Measurements from ENCODE around the gene BTNL9. TPM values are rescaled to one million over a fixed set of nuclear protein-coding genes. Genes with fewer than 3 reads are reported as not detected.

The BTNL9 gene
- total RNA-seq, 1 experiment from 2014 or later = 37.5 TPM

- peaks cover 21% of the 10 kb centered on the region for H3K4me1 ChIP-seq (ENCODE audit: control insufficient read depth, insufficient read depth, low read length)
- peak overlapping the region; percentile 75 to 79 for H3K4me3 ChIP-seq (ENCODE audit: low read depth in 2 of 2, low read length in 2 of 2)
- intact Hi-C loops (cut with micrococcal nuclease; ENCODE audit: unreplicated experiment) (no loop called here), in situ Hi-C loops (cut with HindIII; ENCODE audit: low pct_unique_long_range_greater_than_20kb, low sequenced_read_pairs) (no loop called here)
- CTCF ChIA-PET = interaction anchor here (0.6 to 1.1 kb wide), 3 partner anchors 11 to 185 kb away, joined by 4 to 6 read pairs (median 5); no protein-coding TSS in a partner anchor
- peak overlapping the region; percentile 79 for H3K27ac ChIP-seq (ENCODE audit: low read length)
- no peaks in the 10 kb centered on the region for H3K9me3 ChIP-seq (ENCODE audit: control insufficient read depth, insufficient read depth, low read depth, low read length)
- POLR2A ChIA-PET = interaction anchor here (0.6 kb wide), 1 partner anchor 604 kb away, joined by 3 read pairs; no protein-coding TSS in a partner anchor
- no TSS peak for BruUV-seq (replicated peaks)
- no peaks in the 10 kb centered on the region; the same call in 1 of the 2 replicates for H3K36me3 ChIP-seq (ENCODE audit: control insufficient read depth, insufficient read depth, low read length)
- TF ChIP-seq POLR2AphosphoS5 (IDR thresholded peaks at IDR 0.05; ENCODE audit: low read depth, low read length) = no peak
- no peak for TF ChIP-seq CTCF (IDR thresholded peaks at IDR 0.05)
- TF ChIP-seq TCF7L2 (IDR thresholded peaks at IDR 0.05; ENCODE audit: low read depth, low read length) = no peak
- no peak for TF ChIP-seq SIN3A (IDR thresholded peaks at IDR 0.05; ENCODE audit: borderline replicate concordance, insufficient read depth, low read depth, low read length)
- no peak for TF ChIP-seq REST (IDR thresholded peaks at IDR 0.05; ENCODE audit: insufficient read depth in 1 of 2, low read depth in 2 of 2, low read length in 1 of 2)
- ATAC-seq = no peak
- no peaks in the 10 kb centered on the region for H3K27me3 ChIP-seq (ENCODE audit: control insufficient read depth, insufficient read depth, low read length)
- DNase-seq (ENCODE audit: low read depth, low spot score) = no peak
Measured at GRCh38 chr5:181054138-181054537, 14.1 kb downstream of the BTNL9 start.

- POLR2A ChIA-PET = no interaction called here
- TSS peak; percentile 75 for BruUV-seq (replicated peaks)
- Histone ChIP-seq H3K27ac (ENCODE audit: low read length) (no peak overlapping the region; the same call in 1 of the 2 replicates), H3K4me1 (ENCODE audit: control insufficient read depth, insufficient read depth, low read length) (peaks cover 21% of the 10 kb centered on the region), H3K27me3 (ENCODE audit: control insufficient read depth, insufficient read depth, low read length) (no peaks in the 10 kb centered on the region), H3K9me3 (ENCODE audit: control insufficient read depth, insufficient read depth, low read depth, low read length) (no peaks in the 10 kb centered on the region), H3K36me3 (ENCODE audit: control insufficient read depth, insufficient read depth, low read length) (no peaks in the 10 kb centered on the region; the same call in 1 of the 2 replicates), H3K4me3 (ENCODE audit: low read depth in 2 of 2, low read length in 2 of 2) (no peak overlapping the region)
- DNase-seq (ENCODE audit: low read depth, low spot score) (no peak), ATAC-seq (no peak)
- intact Hi-C loops (cut with micrococcal nuclease; ENCODE audit: unreplicated experiment) = no loop called here
- CTCF ChIA-PET = interaction anchor here (1.1 kb wide), 1 partner anchor 11 kb away, joined by 6 read pairs; no protein-coding TSS in a partner anchor
- in situ Hi-C loops (cut with HindIII; ENCODE audit: low pct_unique_long_range_greater_than_20kb, low sequenced_read_pairs) = no loop called here
- TF ChIP-seq REST (IDR thresholded peaks at IDR 0.05; ENCODE audit: insufficient read depth in 1 of 2, low read depth in 2 of 2, low read length in 1 of 2) (no peak), SIN3A (IDR thresholded peaks at IDR 0.05; ENCODE audit: borderline replicate concordance, insufficient read depth, low read depth, low read length) (no peak), TCF7L2 (IDR thresholded peaks at IDR 0.05; ENCODE audit: low read depth, low read length) (no peak), POLR2AphosphoS5 (IDR thresholded peaks at IDR 0.05; ENCODE audit: low read depth, low read length) (no peak), CTCF (IDR thresholded peaks at IDR 0.05) (no peak)
Measured at GRCh38 chr5:181054871-181055459, 14.9 kb downstream of the BTNL9 start.
